ENCODE measurements around the gene TACC2.

The TACC2 gene

DNA sequence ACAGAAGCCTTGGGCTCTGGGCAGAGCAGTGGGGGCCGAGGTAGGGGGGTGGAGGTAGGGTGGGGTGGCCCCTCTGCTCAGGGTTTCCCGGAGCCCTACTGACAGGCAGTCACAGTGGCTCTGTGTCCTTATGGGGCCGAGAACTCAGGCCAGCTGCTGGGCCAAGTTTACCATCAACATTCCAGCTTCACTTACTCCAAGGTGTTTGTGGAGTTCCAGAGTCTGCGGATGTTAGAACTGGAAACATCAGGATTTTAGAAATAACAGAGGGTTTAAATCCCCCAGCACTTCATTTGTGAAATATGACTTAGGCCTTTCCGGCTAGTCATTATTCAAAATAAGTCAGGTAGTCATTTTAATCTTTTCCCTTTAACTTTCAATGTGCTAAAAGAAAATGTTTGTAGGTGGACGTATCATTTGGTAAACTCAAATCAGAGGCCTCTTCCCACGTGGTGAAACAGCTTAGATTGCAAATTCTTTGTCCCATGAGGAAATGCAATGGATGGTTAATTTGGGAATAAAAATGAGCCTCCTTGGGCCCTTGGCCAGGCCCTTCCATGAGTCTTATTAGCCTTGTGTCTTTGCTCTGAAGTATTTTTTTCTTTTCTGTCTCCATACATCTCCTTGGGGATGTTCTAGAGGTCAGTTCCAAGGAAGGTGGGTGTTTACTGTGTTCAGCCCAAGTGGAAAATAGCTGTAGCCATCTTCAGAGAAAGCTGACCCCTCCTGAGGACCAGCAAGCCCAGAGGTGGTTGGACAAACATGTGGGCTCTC is 182.5 kb downstream of the TACC2 start:
- DNase-seq: no peak

DNA sequence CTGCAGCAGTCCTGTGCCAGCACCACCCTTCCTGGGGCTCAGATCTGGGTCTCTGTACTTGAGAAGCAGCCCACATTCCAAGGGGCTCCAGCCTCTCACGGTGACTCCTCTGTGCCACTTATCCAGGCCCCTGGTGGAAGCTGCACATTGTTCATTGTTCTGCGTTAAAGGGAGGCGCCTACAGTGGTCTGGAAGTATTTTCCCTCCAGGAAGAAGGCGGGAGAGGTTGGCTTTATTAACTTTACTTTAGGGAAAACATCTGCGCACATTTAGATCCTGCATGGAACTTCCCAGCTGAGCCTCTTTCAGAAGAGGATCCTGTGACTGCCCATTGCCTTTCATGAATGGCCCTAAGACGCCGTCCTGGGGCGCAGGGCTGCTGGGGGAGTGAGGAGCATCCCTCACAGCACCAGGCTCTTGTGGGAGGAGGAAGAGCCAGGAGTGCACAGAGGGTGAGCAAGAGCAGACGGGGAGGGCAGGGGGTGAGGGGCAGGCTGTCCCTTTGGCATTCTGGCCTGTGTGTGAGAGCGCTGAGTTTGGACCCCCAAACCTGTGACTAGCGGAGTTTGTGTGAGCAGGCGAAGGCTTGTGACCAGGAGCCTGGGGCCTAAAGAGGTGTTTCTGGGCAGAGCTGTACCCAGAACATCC is 183.5 kb downstream of the TACC2 start:
- no peak for DNase-seq

DNA sequence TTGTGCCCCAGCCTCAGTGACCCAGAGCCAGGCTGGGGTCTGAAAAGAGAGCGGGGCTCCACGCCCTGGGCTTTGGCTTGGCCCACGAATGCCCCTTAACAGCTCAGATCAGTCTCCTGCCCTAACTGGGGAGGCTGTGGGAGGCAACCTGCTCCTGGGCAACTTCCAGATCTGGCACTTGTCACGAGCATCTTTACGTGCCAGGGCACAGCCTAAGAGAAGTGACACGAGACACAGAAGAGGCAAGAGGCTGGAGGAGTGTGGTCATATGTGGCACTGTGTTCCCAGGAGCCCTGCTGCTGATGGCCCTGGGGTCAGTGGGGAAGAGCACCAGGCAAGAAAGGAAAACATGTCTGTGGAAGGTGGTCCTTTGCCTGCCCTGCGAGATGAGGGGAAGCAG is 184.4 kb downstream of the TACC2 start:
- no peak for DNase-seq

DNA sequence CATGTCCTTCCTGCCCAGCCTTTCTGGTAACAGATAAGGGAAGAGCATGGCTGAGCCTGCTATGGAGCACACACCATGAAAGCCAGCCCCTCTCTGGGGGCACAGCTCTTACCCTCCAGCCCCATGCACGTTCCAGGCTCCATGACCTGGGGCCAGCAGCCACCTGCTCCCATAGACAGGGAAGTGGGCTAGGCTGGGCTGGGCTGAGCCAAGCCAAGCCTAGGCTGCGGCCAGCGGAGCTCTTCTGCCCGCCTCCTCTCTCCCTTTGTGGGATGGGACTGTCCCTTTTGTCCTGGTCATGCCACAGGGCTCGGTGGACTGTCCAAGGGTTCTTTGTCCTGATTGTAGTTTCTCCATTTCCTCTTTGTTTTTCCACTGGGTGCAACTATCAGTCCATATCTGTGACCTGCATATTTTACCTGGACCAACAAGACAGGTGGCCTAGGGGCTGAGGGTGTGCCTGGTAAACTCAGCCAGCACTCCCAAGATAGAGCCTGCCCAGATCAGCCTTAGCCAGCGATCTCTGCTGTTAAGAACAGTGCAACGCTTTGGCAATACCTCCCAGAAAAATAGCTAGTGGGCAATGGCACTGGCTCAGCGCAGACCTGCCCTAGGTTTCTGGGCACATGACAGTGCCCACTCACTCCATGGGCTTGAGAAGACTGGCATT is 184.9 kb downstream of the TACC2 start:
- no peak for DNase-seq

DNA sequence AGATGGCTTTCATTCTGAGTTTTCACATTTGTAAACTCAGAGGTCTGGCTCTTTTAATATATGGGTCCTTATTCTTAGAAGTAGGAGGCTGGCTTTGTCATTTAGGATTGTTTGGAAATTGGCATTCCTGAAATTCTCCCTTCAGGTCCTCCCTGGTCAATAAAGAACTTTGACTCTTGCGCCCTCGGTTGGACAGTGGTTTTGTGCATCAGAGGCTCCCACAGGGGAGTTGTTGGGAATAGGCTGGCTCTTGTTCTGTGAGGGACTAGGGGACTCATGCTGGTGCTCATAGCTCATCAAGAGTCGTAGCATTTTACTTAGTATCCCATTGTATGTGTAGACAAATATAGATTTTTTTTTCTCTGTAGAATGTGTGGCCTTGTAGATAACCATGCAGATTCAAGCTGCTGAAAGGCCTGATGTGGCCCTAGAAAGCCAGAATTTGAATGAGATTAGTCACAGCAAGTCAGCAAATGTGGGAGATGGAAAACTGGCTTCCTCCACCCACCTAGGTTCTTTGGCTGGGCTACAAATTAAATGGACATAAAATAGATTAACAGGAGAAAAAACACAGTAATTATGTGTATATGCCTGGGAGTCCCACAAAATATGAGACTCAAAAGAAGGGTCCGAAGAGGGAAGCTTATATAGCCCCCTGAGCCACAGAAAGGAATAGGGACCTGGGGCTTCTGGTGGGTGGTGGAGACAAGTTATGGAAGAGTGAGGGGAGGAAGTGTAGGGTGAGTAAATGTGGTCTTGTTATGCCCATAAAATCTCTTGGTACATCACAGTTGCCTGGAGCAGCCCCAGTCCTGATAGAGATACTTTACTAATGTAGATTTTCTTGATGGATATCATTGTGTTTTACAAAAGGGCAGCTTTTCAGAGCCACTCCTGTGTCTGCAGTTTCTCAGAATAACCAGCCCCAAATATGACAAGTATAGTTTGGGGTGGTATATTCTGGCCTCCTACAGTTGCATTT is 187.6 kb downstream of the TACC2 start:
- no peak for DNase-seq

DNA sequence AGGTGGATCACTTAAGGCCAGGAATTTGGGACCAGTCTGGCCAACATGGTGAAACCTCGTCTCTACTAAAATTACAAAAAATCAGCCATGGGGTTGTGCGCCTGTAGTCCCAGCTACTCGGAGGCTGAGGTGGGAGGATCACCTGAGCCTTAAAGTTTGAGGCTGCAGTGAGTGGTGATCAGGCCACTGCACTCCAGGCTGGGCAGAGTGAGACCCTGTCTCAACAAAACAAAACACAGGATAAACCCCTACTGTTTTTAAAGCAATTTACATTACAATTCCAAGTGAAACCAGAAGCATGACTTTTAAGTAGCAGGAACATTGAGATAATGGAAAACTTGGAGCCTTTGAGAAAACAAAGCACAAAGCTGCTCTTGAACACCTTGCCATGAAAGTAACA is 189.7 kb downstream of the TACC2 start:
- DNase-seq: no peak

DNA sequence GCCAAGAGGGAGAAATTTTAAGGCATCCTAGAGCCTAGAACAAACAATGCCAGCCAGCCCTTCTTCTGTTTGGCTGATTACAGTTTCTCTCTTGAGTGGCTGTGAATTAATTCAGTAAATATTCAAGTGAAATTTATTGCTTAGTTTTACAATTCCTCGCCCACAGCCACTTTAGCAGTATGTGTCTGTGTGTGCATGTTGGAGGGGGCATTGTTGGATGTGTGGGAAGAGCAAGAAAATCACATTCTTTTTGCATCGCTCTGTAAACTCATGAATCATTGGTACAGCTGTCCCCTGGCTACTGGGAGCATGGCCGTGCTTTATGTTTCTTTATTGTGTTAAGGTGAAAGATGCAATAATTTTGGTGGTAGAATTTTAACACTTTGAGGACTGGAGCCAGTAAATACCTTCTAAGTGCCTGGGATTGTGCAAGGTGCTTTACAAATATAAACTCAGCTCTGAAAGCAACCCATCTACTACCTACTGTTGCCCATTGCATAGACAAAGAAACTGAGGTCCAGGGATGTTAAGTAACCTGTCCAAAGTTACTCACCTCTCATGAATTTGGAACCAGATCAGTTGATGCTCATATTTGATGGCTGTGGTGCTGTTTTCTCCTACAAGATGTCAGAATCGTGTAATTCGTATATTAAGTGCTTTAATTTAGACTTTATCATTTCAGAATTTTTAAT is 192.2 kb downstream of the TACC2 start:
- DNase-seq: peak; percentile 46

DNA sequence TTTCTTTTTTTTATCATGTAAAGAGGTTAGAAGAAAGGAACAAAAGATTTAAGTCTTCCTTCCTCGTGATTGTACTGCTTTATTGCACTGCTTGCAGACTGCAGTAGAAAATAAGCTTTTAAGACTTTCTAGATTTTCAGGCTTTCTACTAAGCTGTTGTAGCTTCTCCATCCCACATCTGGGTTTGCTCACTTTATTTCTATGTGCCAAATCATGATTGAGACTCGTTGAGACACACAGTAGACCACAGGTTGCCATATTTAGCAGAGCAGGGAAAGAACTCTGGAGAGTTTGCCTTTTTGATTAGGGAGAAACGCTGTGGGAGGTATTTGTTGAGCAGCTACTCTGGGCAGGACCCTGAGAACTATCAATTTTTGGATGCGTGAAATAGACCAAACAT is 192.9 kb downstream of the TACC2 start:
- no peak for DNase-seq

DNA sequence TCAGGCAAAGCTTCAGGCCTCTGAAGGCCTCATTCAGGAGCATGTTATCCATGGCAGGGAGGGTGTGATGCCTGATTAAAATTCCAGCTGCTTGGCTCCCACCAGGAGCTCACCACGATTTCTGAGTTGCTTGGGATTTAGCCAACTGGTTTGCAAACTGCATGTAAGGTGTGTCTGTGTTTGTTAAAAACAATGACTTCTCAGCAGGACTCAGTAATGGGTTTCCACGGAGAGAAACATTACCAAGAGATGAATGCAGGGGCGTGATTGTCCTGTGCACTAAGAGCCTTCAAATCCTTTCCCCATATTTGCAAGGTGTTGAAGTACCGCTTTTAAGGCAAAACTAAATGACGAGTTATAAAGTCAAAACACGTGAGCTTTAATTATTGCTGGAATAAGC is 193.3 kb downstream of the TACC2 start:
- DNase-seq: no peak

DNA sequence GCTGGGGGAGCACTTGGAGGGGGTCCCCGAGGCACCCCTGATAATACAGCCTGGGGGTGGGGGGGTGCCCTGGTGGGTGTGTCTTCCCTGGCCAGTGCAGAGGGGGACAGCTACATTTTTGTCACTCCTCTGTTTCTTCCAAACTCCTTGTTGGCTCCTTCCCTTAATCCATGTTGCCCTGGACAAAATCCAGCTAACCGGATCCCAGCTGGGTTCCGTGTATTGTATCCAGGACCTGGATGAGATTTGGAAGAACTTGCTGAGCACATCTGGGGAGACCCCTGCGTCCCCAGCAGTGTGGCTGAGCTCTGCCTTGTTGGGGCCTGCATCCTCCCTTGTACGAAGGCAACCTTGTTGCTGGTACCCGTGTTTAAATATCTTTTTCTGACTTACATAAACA is 195.3 kb downstream of the TACC2 start:
- no peak for DNase-seq

DNA sequence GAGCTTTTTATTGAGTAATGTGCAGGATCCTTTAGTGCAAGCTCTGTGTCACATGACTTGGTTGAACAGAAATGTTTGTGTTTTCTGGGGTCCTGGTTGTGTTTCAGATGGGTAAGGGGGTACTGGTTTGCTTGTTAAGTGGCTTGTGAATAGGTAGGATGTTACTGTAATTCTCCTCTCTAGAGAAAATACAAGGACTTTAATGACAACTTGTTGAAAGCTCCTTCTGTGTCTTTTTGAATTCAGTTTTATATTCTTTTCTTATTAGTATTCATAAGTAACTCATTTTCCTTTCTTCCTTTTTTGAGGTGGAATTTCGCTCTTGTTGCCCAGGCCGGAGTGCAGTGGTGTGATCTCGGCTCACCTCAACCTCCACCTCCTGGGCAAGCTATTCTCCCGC is 196.7 kb downstream of the TACC2 start:
- no peak for DNase-seq

DNA sequence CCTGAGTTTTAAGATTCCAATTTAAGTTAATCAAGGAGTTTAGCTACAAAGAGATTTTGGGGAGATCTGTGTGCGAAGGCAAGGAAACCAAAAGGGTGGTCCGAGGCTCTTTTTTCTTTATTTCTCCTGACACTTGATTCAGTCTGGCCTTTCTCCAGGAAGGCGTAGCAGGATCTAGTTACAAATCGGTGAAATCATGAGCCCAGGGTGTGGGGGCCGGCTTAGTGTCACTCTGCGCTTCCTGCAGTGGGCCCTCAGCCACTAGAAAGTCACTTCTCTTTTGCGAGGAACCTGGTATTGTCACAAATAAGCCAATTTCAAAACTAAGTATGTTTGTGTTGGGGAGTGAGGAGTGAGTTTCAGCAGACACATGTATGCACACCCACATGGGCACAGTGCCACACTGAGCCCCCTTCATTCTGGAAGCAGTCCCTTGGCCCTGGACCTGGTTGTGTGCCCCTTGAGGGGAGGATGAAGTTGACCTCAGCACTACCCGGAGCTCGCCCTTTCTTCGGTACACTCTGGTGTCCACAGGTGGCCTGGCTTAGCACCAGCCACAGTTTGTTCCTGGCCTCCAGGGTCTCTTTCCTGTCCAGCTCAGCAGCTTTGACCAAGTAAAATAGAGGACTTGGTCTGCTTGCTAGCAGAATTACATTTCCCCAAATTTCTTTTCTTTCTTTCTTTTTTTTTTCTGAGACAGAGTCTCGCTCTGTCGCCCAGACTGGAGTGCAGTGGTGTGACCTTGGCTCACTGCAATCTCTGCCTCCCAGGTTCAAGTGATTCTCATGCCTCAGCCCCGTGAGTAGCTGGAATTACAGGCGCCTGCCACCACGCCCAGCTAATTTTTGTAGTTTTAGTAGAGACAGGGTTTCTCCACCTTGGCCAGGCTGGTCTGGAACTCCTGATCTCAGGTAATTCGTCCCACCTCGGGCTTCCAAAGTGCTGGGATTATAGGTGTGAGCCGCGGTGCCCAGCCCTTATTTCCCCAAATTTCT is 198.2 kb downstream of the TACC2 start:
- no peak for DNase-seq

DNA sequence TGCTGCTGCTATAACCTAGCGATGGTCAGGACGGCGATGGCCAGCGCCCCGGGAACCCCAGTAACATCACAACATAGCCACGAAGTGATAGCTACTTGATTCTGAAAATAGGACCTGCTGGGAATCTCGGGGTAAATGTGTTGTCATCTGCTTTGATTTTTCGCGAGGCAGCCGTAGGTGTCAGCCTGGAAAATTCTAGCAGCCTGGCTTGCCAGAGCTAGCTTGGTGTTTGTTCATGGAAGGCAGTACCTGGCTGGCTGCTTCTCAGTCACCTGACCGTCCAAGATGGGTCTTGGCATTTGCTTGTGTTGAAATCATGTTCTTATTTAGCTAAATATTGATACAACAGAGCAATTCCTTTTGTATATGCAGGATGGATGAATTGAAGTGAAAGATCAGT is 199.7 kb downstream of the TACC2 start:
- DNase-seq: no peak

DNA sequence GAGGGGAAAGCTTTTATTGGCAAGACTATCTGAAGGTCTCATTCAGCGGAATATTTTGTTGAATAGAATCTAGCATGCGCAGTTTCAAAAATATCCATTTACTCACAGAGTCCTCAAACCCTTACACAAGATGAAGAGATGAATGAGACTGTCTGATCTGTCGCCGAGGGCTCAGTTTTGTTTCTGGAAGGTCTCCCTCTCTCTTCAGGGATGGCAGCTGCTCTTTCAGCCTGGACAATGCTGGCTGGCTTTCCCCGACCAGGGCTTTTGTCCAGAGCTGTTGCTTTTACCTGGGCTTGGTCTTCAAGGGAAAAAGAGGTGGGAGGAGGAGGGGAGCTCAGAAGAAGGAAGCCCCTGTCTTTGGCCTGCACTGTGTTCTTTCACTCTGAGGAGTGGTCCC is 200.2 kb downstream of the TACC2 start:
- DNase-seq: no peak

DNA sequence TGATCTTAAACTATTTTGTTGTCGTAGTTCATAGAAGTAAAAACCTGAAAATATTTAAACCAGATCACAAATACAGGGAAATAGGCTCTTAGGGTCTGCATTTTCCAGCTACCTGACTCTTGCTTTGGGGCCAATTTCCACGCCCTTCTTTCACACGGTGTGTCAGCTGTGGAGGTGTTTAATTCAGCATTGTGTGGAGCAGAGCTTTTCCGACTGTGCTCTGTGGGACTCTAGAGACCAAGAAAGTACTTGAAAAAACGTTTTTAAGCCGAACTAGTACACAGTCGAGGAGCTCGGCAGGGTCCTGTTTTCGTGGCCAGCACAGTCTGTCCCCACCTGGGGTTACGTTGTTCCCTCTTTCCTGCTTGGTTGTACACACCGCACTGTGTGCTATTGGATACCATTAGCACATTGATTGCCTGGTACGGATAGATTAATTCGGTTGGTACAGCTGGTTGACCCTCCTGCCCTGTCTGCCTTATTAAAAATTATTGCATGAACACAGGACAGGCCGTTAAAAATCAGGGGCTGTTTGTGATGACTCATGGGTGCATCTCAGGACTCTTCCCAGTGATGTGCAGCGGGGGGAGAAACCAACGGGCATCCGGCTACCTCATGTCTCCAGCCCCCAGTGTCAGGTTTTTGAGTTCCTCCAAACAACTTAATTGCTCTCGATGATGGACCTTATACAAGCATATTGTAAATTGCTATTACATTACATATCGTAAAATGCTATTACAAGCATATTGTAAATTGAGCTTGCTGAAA is 201.4 kb downstream of the TACC2 start:
- DNase-seq: no peak

DNA sequence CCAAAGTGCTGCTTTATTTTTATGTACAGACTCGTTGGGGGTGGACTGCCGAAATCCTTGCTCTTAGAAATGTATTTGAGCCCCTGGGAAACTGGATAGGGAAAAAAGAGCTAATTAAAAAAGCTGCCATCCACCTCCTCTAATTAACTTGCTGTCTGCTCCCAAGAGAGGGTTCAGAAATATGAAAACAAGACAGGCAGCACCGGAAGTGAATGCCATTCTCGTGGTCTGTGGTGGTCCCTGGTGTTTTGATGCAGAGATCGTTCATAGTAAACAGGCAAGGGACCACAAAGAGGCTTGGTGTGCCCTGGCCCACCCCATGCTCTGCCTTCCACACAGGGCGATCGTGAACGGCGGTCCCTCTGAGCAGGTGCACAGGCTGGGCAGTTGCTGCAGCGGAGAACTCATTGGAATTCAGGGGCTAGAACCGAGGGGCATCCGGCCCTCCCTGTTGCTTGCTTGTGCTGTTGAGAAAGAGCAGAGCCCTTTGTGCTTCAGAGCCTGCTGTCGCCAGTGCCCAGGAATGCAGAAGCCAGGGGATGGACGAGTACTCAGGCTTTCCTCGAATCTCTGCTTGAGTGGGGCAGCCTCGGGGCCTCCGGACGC is 203.1 kb downstream of the TACC2 start:
- no peak for DNase-seq

DNA sequence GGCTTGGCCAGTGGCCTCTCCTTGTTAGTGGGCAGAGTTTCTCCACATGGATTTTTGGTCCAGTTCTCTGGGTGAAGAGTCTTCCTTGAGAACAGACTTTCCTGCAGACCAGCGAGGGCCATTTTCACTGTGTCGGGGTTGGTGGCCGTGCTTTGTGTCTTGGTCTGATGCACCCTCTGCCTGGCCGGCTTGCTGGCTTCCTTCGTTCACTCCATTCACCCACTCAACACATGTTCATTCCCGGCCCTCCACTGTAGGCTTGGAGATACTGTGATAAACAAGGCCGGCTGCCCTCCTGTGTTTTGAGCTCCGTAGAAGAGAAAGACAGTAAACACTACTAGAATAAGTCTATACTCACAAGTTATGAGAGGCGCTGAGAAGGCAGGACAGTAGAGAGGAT is 205.3 kb downstream of the TACC2 start:
- no peak for DNase-seq

DNA sequence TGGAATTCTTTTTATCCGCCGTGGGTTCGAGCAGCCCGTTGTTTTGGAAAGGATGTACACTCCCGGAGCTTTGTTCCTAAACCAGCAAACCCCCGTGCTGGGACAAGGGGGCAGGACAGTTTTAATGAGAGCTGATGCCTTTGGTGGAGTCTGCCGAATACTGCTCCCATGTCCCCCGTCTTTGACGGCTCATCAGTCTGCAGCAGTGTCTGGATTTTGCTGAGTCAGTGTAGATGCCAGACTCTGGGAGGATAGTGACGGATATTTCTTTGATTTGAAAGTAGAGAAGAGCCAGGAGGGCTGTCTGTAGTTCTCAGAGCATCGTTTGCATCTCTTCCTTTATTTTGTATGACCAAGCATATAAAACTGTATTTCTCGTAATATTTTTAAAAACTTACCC is 207.3 kb downstream of the TACC2 start:
- DNase-seq: no peak

DNA sequence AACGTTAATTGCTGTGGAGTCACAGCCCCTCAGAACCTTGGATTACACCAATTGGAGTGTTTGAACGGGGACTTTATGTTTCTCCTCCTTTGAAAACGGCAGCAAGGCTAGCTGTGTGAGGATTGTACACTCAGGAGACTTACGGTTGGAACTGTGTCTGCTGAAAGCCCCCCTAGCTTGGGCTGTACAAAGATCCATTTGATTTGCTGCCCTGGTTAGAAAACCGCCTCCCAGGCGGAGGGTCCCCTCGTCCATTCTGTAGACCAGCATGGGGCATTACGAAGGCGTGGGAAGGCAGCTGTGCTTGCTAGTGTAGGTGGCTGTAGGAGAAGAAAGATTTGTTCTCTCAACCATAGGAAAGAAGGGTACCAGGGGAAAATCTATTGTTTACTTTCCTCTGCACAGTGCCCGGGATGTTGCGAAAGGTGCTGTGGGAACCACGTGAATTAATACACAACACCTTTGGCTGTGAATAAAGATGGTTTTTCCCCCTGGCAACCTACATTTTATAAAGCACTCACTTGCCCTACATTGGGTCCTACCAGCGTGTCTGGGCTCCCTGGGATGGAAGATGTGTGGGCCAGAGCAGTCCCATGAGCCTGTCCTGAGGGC is 208.8 kb downstream of the TACC2 start:
- DNase-seq: no peak
